ENCODE measurements around the gene STAT1.

GRCh38 chr2:191026377-191026776 is 12.4 kb upstream of the STAT1 start:
- TF ChIP-seq EZH2 (IDR thresholded peaks at IDR 0.05) = no peak
- no peak for TF ChIP-seq CTCF (IDR thresholded peaks at IDR 0.05)
- no peak for TF ChIP-seq EZH2phosphoT487 (IDR thresholded peaks at IDR 0.05)

Measured in neural progenitor cell (in vitro differentiated cells).